Fibroblast of gingiva (primary cell): ENCODE measurements around the gene MT1G.
"Not testable (repeated sequence)": the region's sequence is repeated elsewhere in the genome, so short reads cannot be mapped to it uniquely, and the experiment has no call there.

Experiments used
- DNase-seq: peaks from one replicate; pipeline ENCODE4 v3.0.0-alpha.2; 2011; ENCODE audit warnings: low read depth

MT1G gene

DNA sequence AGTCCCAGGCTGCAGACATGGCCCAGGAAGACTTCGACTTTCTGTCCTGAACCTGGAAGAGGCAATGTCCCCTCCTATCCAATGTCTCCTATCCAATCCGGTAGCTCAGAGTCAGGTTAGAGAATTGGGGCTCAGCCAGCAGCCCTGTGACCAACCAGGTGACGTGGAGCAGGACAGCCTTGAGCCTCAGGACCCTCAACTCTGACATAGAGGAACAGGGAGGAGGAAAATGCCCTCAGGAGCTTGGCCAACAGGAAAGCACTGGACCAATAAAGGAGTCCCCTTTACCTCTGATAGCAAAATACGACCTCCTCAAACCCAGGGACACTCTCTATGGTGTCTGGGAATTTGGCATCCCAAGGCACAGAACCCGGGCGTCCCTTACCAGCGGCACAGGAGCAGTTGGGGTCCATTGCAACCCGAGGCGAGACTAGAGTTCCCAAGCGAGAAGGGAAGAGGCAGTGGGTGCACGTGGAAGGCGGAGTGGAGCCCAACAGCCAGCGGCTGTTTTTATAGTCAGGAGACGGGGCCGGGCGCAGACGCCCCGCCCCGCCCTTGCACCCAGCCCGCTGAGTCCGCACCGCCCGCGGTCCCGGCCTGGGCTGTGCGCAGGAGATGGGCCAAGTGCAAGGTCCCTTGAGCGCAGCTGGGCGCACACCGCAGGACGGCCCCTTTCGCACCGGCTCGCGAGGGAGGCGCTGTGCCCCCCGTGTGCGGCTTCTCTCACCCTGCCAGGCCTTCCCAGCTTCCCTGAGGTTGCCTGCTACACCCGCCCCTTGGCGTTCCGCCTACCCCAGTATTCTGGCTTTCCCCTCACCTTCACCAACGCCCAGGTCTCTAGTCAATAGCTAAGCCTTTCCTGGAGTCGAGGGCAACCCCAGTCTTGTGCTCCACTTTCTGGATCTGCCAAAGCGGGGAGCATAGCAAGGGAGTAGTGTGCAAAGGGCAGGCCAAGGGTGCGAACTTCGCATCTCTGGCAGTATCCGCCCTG lies at the start of gene MT1G:
TSS of gene MT1G (minus strand) at position 485 of the 991 bp plus-strand sequence. CDS start at position 413, 72 bp downstream.
- DNase-seq = no peak

DNA sequence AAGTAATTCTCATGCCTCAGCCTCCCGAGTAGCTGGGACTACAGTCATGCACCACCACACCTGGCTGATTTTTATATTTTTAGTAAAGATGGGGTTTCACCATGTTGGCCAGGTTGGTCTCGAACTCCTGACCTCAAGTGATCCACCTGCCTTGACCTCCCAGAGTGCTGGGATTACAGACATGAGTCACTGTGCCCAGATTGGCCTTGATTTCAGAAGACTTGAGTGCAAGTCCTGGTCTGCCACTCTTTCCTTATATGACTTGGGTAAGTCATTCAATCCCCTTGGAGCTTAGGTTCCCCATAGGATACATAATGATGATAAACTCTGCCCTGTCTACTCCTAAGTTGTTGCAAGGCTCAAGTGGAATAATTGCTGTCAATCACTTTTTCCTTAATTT lies 49.7 kb upstream of the MT1G start:
- DNase-seq = not testable (repeated sequence)

DNA sequence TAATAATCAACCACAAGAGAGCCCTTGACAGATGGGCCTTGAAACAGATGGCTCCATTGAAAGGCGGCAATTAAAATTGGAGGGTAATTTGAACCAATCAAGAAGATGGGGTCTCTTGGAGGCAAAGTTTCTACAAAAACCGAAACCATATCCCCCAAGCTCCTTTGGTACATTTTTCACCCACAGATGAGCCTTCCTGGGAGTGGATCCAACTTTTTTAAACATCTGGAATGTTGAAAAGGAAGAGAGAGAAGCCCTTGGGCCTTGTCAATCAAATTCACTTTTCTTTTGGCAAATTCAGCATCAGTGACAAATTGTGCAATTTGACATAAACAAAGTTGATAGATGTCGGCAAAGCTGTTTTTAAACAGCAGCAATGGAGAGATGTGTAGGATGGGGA lies 48.9 kb upstream of the MT1G start:
- no peak for DNase-seq

DNA sequence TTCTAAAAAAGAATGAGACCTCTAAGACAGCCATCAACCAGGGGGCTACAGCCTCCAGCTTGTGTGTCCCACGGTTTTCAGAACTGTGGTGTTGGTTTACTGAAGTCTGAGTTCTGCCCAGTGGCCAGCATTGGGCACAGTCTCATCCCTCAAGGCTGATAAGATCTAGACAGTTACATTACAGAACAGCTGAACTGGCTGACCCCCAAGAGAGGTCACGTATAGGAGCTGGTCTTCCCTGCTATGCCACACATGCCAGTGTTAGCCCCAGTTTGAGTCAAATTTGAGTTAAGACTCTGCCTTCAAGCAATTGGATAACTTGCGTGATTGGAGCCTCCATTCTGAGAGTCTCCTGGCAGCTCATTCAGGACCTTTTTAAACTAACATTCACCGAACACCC lies 47.3 kb upstream of the MT1G start:
- no peak for DNase-seq

DNA sequence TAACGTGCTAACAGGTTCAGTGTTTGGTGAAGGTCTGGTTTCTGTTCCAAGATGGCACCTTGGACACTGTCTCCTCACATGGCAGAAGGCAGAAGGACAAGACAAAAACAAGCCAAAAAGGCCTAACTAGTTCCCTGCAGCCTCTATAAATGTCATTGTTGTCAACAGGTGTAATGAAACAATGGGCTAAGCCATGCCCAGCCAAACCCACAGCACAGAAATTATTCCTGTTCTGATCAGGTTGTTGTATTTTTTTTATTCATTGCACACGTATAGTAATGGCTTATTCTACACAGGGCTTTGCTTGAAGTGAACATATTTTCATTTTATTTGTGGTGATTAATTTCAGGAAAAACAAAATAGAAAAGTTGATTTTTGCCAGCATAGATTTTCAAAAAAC lies 45.9 kb upstream of the MT1G start:
- no peak for DNase-seq

DNA sequence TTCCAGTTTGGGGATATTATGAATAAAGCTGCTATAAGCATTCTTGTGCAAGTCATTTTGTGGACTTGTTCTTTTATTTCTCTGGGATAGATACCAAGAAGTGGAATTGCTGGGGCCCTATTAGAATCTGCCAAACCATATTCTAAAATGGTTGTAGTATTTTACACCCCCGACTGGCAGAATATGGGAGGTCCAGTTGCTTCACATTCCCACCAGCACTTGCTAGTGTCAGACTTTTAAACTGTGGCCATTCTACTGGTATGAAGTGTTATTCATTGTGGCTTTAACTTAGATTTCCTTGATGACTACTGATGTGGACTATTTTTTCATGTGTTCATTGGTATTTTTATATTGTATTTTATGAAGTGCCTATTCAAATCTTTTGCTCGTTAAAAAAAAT lies 44.0 kb upstream of the MT1G start:
- no peak for DNase-seq

DNA sequence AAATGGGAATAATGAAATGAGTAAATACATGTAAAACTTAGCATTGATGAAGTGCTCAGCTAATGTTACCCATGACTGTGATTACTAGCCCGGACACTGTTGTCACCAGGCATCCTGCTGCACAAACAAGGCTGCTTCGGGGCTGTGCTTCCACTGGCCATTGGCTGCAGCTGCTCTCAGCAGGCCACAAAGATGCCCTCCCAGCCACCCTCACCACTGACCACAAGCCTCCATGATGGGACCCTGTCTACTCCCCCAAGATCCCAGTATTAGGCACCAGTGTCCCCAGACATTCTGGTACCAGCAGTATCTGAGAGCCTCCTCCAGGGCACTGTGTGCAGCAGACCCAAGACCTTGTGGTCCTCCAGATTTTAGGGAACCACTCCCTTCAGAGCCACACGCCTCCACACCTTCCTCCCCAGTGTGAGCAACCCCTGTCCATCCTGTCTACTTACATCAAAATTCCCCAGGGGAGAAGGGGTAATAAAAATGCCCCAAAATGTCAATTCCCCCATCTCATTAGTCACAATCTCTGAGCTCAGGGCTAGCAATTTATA lies 42.4 kb upstream of the MT1G start:
- no peak for DNase-seq

DNA sequence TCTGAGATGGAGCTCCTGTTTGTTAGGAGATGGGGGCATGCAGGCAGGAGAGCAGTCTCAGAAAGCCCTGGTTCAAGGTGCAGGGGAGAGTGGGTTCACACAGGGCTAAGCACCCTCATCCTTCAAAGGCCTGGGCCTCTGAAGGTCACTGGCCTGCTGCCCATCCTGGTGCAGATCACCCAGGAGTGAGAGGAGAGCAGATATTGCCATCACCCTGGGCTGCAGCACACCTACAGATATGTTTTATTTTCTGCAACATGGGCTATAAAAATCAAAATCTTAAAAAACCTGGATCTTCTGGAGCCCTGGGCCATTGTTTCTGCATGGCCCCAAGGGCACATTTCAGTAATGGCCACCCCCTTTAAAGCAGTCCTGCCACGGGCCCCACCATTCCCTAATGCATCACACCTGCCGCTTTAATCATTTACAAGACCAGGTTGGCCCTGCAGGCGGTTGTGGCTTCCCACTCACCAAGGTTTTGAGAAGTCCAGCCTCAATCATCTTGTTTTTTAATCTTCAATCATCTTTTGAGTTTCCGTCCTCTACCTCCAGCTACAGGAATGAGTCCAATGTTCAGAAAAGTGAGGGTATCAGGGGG lies 41.7 kb upstream of the MT1G start:
- no peak for DNase-seq

DNA sequence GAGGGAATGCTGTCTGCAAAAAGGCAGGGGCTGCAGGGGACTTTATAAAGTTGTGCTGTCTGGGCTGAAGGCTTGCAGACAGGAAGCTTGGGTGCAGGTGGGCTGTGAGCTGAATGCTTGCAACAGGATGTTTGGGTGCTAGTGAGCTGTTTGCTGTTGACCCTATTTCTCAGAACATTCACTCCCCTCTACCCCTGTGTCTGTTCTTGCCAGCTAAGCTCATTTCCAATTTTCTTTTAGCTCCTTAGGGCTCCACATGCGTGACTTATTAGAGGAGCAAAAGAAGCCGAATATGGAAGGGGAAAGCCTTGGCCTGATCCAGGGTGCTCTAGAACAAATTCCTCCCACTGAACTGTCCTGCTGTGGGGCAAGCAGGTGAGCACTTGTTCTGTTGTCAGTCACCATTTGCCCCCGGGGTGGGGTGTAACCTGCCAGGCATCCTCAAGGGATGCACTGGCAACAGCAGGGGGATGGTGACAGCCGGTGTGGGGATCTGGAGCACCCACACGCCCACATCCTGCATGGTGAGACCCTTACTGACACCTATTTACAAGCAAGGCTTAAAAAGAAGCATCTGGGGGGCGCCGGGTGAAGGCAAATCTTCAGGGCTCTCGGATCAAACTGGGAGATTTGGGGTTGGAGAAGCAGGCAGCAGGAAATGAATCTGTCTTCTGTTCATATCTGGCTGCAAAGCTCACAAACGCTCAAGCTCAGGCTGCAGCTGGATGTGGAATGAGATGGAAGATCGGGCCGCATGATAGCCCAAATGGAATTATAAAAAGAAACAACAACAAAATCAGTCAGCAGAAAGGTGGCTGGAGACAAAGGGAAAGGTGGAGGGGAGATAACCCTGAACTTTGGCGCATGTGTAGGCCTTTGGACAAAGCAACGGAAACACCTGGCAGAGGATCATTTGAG lies 40.9 kb upstream of the MT1G start:
- no peak for DNase-seq

DNA sequence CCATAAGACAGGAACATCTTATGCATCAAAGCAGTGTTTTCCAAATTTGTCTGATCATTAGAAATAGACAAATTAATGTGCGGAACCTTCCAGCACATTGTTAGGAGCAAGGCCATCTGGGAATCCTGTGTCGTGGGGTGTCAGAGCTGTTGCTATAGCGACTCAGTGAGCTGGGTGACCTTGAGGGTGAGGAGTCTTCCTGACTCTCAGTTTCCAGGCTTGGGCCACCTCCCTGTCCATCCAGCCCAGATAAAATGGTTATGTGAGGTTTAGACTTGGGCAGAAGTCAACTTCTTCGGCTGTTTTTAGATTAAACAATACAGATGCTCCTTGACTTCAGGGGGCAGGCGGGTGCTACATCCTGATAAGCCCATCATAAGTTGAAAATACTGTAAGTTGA lies 35.0 kb upstream of the MT1G start:
- DNase-seq = no peak

DNA sequence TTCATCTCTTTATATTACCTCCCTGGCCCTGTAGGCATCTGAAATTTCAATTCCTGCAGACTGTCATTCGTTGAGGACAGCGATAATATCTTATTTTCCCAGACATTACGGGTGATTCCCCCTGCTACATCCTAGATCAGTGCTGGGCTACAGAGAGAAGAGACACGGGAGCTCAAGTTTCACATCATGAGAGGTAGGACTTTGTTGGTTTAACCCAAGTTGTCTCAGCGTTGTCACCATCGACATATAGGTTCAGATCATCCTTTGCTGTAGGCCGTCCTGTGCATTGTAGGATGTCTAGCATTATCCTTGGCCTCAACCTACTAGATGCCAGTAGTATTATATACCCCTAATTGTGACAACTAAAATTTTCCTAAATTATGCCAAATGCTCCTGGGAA lies 33.7 kb upstream of the MT1G start:
- no peak for DNase-seq

DNA sequence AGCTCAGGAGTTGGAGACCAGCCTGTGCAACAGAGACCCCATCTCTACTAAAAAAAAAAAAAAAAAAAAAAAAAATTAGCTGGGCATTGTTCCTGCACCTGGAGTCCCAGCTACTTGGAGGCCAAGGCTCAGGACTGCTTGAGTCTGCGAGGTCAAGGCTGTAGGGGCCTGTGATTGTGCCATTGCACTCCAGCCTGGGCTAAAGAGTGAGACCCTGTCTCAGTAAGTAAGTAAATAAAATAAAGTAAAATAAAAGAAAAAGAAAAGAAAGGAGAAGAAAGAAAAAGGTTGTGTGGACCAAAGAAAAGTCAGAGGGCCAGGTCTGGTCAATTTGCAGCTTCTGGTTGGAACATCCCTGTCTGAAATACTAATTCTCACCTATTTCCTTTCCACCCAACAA lies 32.8 kb upstream of the MT1G start:
- DNase-seq = no peak

DNA sequence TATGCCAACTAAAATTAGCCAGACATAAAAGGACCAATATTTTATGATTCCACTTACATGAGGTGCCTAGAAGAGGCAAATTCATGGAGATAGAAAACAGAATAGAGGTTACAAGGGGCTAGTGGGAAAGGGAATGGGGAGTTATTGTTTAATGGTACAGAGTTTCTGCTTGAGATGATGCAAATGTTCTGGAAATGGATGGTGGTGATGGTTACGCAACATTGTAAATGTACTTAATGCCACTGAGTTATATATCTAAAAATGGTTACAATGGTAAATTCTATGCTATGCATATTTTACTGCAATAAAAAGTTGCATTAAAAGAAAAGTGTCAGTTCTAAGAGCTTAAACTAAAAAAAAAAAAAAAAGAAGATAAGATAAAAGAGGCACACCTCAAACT lies 32.3 kb upstream of the MT1G start:
- DNase-seq = peak; percentile 36

DNA sequence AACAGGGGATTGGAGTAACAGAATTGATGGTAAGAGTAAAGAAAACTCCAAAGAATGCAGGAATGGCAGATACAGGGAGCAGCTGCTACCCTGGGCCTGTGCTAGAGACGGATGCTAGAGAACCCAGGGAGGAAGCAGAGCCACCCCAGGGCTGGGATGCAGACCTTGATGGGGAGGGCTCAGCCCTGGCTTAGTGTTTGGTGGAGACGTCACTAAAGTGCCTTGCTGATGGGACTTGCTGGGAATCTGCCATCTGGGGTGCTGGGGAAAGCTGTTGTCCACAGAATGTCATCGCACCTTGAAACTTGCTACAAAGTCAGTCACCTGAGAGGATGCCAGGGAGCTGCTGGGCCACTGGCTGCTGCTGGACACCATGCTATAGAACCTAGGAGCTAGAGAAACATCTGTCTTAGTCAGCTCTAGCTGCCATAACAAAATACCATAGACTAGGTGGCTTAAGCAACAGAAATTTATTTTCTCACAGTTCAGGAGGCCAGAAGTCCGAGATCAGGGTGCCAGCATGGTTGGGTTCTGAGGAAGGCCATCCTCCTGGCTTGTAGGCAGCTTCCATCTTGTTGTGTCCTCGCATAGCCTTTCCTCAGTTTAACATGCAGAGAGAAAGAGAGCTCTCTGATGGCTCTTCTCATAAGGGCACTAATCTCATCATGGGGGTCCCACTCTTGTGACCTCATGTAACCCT lies 29.7 kb upstream of the MT1G start:
- DNase-seq = no peak

DNA sequence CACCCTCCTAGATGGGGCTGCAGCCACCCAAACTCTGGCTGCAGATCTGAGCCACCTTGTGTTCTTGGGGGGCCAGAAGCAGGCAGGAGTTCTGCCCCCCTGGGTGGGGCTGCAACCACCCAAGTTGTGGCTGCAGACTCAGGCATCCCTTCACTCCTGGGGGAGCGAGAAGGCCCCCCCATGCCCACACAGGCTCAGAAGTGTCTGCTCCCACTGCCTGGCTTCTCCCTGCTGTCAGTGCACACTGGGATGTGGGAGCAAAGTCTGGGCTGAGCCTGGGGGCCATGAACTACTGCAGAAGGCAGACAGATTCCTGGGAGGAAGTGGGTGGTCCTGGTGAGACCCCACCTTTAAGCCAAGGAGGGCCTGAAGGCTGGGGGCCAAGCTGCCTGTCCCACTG lies 27.4 kb upstream of the MT1G start:
- DNase-seq = no peak

DNA sequence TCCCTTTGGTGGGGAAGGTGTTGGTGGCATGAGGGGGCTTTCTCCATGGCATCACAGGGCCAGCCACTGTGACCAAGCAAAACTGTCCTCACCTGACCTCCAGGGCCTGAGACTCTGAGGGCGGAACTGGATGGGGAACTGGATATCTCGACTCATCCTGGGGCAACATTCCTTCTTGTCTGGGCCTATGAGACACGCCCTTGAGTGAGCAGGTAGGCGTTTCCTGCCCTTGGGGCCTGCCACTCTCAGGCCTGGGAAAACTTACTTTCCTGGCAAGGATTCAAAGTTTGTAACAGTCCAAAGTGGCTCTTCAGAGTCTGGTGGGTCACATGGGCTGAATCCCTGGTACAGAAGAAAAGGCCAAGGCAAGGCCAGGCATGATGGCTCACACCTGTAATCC lies 24.0 kb upstream of the MT1G start:
- DNase-seq = no peak

DNA sequence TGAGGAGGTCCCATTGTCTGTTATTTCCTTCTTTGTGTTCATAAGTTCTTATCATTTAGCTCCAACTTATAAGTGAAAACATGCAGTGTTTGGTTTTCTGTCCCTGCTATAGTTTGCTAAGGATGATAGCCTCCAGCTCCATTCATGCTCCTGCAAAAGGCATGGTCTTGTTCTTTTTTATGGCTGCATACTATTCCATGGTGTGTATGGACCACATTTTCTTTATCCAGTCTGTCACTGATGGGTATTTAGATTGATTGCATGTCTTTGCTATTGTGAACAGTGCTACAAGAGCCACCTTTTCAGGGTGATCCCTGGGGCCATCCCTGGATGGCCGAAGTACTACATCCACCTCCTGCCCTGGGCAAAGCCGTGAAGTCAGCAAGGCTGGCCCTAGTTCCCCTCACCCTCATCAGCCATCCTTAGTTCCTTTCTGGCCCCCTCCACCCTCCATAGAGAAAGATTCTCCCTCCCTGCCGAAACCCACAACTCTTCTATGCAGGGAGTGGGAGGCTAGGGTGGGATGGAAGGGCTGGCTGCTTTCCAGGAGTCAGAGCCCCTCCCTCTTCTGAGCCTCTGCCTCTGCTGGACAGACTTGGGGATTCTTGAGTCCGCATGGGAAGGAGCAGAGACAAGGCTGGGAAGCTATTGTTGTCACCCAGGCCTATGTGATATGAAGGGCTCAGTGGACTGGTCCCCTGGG lies 22.7 kb upstream of the MT1G start:
- DNase-seq = no peak

DNA sequence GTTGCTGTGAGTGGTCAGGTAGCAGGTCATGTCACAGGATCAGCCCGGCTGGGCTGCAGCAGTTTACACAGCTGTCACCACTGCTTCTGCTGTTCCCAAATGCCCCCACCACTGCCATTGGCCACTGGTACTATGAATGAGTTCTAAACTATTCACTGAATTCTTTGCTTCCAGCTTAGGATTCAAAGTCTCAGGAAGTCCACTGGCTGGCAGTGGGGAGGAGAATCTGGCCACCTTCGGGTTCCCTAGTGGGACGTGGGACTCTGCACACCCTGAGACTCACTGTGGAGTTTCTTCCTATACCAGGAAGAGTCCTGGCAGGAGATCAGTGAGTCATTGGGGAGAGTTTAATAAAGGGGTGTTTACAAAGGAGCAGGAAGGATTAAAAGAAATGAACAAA lies 21.3 kb upstream of the MT1G start:
- DNase-seq = no peak

DNA sequence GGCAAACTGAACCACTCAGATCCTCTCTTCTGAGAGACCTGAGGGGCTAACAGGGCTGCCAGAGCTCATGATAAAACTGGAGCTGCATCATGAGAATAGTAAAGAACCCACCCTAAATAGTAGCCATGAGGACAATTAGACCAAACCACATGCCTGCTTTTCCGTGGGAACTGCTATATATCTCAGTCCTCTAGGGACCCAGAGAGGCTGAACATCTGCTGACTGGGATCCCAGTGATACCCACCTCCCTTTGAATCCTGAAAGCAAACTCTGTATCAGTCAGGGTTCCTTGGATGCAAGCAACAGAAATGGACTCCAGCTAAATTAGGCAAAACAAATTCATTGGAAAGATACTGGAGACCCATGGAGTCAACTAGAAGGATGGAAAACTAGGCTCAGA lies 20.9 kb upstream of the MT1G start:
- DNase-seq = no peak

DNA sequence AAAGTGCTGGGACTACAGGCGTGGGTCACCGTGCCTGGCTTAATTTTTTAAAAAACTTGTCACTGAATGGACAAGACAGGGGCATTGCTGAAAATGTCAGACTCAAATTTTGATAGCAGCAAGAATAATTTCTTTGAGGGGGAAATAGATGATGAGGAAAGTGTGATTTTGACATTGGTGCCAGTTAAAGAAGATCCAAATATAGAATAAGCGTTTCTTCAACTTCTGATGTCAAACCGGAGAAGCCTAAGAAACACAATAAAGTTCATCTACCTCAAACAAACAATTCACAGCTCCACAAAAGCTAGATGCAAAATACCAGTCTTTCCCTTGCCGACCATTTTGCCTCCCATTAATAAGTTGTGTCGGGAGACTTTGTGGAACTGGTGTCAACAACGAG lies 18.9 kb upstream of the MT1G start:
- no peak for DNase-seq
